ENCODE results near the gene CEACAM16. TPM values are rescaled to one million over a fixed set of nuclear protein-coding genes. Genes with fewer than 3 reads are reported as not detected.
A peak's percentile ranks its signal among the peaks of the same experiment; 100 is the strongest.

Gene CEACAM16
- total and polyA plus RNA-seq, 9 of the 15 experiments (the other 6 are each of a cell fraction or from before 2014, with no cell fraction given) = not detected

DNA sequence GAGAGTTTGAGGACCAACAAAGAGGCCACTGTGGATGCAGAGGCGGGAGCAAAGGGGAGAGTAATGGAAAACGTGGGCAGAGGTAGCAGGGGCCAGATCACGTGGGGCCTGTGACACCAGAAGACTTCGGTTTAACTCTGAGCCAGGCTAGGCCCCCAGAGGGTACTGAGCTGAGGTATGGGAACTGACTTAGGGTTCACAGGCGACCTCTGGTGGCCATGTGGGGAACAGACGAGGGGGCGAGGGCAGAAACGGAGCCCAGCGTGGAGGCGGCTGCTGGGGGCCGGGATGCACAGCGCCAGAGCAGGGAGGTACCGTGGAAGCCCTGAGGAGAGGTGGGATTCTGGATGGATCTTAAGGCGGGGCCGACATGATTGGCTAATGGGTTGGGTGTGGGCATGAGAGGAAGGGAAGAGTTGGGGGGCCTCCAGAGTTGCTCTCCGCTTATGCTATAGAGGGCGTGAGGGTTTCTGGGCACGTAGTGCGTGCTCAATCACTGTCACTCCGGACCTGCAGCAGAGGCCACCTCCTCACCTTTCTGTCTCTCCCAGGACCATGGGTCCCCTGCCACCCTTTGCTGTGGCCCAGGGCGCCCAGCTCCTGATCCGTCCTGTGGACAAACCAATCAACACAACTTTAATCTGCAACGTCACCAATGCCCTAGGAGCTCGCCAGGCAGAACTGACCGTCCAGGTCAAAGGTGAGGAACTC, 41.6 kb upstream of the CEACAM16 start (continued):
- 0 out of 2 replicates have a peak, but pooled peaks have one; percentile 14 for TF ChIP-seq RREB1 (CRISPR knock-in tag; IDR thresholded peaks at IDR 0.05)
- TF ChIP-seq, protein P1, sequence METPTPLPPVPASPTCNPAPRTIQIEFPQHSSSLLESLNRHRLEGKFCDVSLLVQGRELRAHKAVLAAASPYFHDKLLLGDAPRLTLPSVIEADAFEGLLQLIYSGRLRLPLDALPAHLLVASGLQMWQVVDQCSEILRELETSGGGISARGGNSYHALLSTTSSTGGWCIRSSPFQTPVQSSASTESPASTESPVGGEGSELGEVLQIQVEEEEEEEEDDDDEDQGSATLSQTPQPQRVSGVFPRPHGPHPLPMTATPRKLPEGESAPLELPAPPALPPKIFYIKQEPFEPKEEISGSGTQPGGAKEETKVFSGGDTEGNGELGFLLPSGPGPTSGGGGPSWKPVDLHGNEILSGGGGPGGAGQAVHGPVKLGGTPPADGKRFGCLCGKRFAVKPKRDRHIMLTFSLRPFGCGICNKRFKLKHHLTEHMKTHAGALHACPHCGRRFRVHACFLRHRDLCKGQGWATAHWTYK (CRISPR knock-in tag; IDR thresholded peaks at IDR 0.05) = 0 out of 2 replicates have a peak, but pooled peaks have one; percentile 70
- TF ChIP-seq JUND (IDR thresholded peaks at IDR 0.05; ENCODE audit: borderline replicate concordance, low read depth, low read length) = peak; percentile 36; the same call in 1 of the 2 replicates
- peak; percentile 17; the same call in 1 of the 3 replicates for TF ChIP-seq JUND (tag; IDR thresholded peaks at IDR 0.05; ENCODE audit: borderline replicate concordance, low read depth, low read length)
- TF ChIP-seq, protein P2, sequence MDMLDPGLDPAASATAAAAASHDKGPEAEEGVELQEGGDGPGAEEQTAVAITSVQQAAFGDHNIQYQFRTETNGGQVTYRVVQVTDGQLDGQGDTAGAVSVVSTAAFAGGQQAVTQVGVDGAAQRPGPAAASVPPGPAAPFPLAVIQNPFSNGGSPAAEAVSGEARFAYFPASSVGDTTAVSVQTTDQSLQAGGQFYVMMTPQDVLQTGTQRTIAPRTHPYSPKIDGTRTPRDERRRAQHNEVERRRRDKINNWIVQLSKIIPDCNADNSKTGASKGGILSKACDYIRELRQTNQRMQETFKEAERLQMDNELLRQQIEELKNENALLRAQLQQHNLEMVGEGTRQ (CRISPR knock-in tag; IDR thresholded peaks at IDR 0.05) = peak; percentile 68
- peak; percentile 29; the same call in 1 of the 2 replicates for TF ChIP-seq TFAP4 (CRISPR knock-in tag; IDR thresholded peaks at IDR 0.05; ENCODE audit: borderline replicate concordance)
- peak; percentile 53; the same call in 1 of the 2 replicates for TF ChIP-seq TFE3 (CRISPR knock-in tag; IDR thresholded peaks at IDR 0.05)
- TF ChIP-seq, protein P3, sequence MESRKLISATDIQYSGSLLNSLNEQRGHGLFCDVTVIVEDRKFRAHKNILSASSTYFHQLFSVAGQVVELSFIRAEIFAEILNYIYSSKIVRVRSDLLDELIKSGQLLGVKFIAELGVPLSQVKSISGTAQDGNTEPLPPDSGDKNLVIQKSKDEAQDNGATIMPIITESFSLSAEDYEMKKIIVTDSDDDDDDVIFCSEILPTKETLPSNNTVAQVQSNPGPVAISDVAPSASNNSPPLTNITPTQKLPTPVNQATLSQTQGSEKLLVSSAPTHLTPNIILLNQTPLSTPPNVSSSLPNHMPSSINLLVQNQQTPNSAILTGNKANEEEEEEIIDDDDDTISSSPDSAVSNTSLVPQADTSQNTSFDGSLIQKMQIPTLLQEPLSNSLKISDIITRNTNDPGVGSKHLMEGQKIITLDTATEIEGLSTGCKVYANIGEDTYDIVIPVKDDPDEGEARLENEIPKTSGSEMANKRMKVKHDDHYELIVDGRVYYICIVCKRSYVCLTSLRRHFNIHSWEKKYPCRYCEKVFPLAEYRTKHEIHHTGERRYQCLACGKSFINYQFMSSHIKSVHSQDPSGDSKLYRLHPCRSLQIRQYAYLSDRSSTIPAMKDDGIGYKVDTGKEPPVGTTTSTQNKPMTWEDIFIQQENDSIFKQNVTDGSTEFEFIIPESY (CRISPR knock-in tag; IDR thresholded peaks at IDR 0.05) = peak; percentile 29; the same call in 1 of the 2 replicates
- TF ChIP-seq STAG1 (CRISPR knock-in tag; IDR thresholded peaks at IDR 0.05; ENCODE audit: borderline replicate concordance) = peak; percentile 55; the same call in 1 of the 2 replicates
- TF ChIP-seq BHLHE40 (IDR thresholded peaks at IDR 0.05; ENCODE audit: low read length) = peak; percentile 44
- TF ChIP-seq ZFP36 (IDR thresholded peaks at IDR 0.05; ENCODE audit: low read depth, low read length, partially characterized antibody) = peak; percentile 39
- TF ChIP-seq RBFOX2 (IDR thresholded peaks at IDR 0.05; ENCODE audit: low read depth, low read length) = peak; percentile 25; the same call in 1 of the 2 replicates
- TF ChIP-seq ZC3H11A (IDR thresholded peaks at IDR 0.05; ENCODE audit: low read depth, low read length) = no peak
